Neural progenitor cell (in vitro differentiated cells): ENCODE data around the gene MAP4K1. TPM values are rescaled to one million over a fixed set of nuclear protein-coding genes. Genes with fewer than 3 reads are reported as not detected.

Experiments
- DNase-seq: peaks from one replicate; pipeline ENCODE4 v3.0.0-alpha.2; 2016; ENCODE audit warnings: low spot score
- H2AFZ ChIP-seq: fragments of 200-600 bp; sonication (generic); replicated peaks from 2 replicates; pipeline ENCODE4 v1.6.1; 2016; ENCODE audit warnings: antibody characterized with exemption
- H3F3A ChIP-seq: fragments of 200-600 bp; sonication (generic); 2 replicates; pipeline ENCODE4 v1.6.1; 2016; ENCODE audit warnings: antibody characterized with exemption, low read depth
- H3K27ac ChIP-seq: fragments of 200-600 bp; sonication (generic); 2 replicates; pipeline ENCODE4 v1.5.1; 2016; ENCODE audit warnings: mild to moderate bottlenecking
- H3K27me3 ChIP-seq: fragments of 200-600 bp; sonication (generic); 2 replicates; pipeline ENCODE4 v1.6.1; 2016; ENCODE audit warnings: mild to moderate bottlenecking, moderate library complexity
- H3K36me3 ChIP-seq: fragments of 200-600 bp; sonication (generic); 2 replicates; pipeline ENCODE4 v1.5.1; 2016
- H3K4me1 ChIP-seq: fragments of 200-600 bp; sonication (generic); 2 replicates; pipeline ENCODE4 v1.6.1; 2016; ENCODE audit warnings: mixed run types
- H3K4me2 ChIP-seq: fragments of 200-600 bp; sonication (generic); 2 replicates; pipeline ENCODE4 v1.6.1; 2016
- H3K4me3 ChIP-seq: fragments of 200-600 bp; sonication (generic); 2 replicates; pipeline ENCODE4 v1.5.1; 2016
- H3K79me2 ChIP-seq: fragments of 200-600 bp; sonication (generic); 2 replicates; pipeline ENCODE4 v1.6.1; 2016; ENCODE audit warnings: low read depth
- H3K9ac ChIP-seq: fragments of 200-600 bp; sonication (generic); 2 replicates; pipeline ENCODE4 v1.6.1; 2016
- H3K9me3 ChIP-seq: fragments of 200-600 bp; sonication (generic); 2 replicates; pipeline ENCODE4 v1.5.1; 2016; ENCODE audit warnings: low read depth
- H4K20me1 ChIP-seq: fragments of 200-600 bp; sonication (generic); 2 replicates; pipeline ENCODE4 v1.6.1; 2016; ENCODE audit warnings: low read depth
- H3K27ac Mint-ChIP-seq: 3 replicates; pipeline ENCODE4 v1.8.0; 2021; ENCODE audit warnings: mixed read lengths
- H3K27me3 Mint-ChIP-seq: 2 replicates; pipeline ENCODE4 v1.8.0; 2022; ENCODE audit warnings: low read depth, mild to moderate bottlenecking, inconsistent platforms, moderate library complexity, mixed read lengths; ENCODE audit not compliant: insufficient read depth
- H3K36me3 Mint-ChIP-seq: 3 replicates; pipeline ENCODE4 v1.8.0; 2021; ENCODE audit warnings: mixed read lengths
- H3K4me1 Mint-ChIP-seq: 3 replicates; pipeline ENCODE4 v1.8.0; 2021; ENCODE audit warnings: mixed read lengths
- H3K4me3 Mint-ChIP-seq: 3 replicates; pipeline ENCODE4 v1.8.0; 2021; ENCODE audit warnings: mild to moderate bottlenecking, moderate library complexity, mixed read lengths
- H3K9me3 Mint-ChIP-seq: 3 replicates; pipeline ENCODE4 v1.8.0; 2020; ENCODE audit warnings: mixed read lengths
- EZH2 ChIP-seq: fragments of 200-600 bp; sonication (generic); IDR thresholded peaks from 2 replicates; pipeline ENCODE4 v1.6.1; 2017; ENCODE audit warnings: antibody characterized with exemption, mild to moderate bottlenecking, moderate library complexity
- EZH2phosphoT487 ChIP-seq: fragments of 200-600 bp; sonication (generic); IDR thresholded peaks from 2 replicates; pipeline ENCODE4 v1.6.1; 2017; ENCODE audit warnings: antibody characterized with exemption
- total RNA-seq: library from RNA; depleted of rRNA; stranded (reverse); fragments of >200 nt; gene quantifications from 2 replicates; pipeline ENCODE4 v1.2.3, GENCODE V29; 2015; ENCODE audit warnings: low replicate concordance
- TF ChIP-seq, protein P1 (sequence below): fragments of 200-600 bp; sonication (generic); IDR thresholded peaks from 2 replicates; pipeline ENCODE4 v1.5.1; 2017; ENCODE audit warnings: antibody characterized with exemption, mild to moderate bottlenecking

The MAP4K1 gene
- total RNA-seq, 1 donor from 2014 or later = 3.6 TPM

DNA sequence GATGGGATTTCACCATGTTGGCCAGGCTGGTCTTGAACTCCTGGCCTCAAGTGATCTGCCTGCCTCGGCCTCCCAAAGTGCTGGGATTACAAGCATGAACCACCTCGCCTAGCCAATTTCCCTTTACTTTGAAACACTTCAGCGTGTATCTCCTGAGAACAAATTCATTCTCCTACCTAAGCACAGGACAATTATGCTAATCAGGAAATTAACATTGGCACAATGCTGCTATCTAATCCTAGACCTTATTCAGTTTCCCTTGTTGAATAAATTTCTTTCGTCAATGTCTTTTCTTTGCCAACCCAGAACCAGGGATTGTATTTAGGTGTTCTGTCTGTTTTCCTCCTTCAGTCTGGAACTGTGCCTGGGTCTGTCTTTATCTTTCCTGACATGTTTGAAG is 67.8 kb downstream of the MAP4K1 start:
- H3K9ac ChIP-seq = no peak overlapping the region
- no peak overlapping the region for H3K4me3 ChIP-seq
- H3K36me3 ChIP-seq = no peaks in the 10 kb centered on the region
- Mint-ChIP-seq H3K27ac (no peak overlapping the region), H3K36me3 (no peaks in the 10 kb centered on the region), H3K4me3 (no peak overlapping the region), H3K9me3 (no peaks in the 10 kb centered on the region), H3K4me1 (no peaks in the 10 kb centered on the region), H3K27me3 (peaks cover 4% of the 10 kb centered on the region)
- H4K20me1 ChIP-seq = no peaks in the 10 kb centered on the region
- H3K9me3 ChIP-seq = no peaks in the 10 kb centered on the region
- H3F3A ChIP-seq = peaks cover under 1% of the 10 kb centered on the region
- no peak overlapping the region for H2AFZ ChIP-seq
- no peak for DNase-seq
- H3K79me2 ChIP-seq = no peaks in the 10 kb centered on the region
- H3K27ac ChIP-seq = no peak overlapping the region
- TF ChIP-seq EZH2 = no peak
- TF ChIP-seq, protein P1, sequence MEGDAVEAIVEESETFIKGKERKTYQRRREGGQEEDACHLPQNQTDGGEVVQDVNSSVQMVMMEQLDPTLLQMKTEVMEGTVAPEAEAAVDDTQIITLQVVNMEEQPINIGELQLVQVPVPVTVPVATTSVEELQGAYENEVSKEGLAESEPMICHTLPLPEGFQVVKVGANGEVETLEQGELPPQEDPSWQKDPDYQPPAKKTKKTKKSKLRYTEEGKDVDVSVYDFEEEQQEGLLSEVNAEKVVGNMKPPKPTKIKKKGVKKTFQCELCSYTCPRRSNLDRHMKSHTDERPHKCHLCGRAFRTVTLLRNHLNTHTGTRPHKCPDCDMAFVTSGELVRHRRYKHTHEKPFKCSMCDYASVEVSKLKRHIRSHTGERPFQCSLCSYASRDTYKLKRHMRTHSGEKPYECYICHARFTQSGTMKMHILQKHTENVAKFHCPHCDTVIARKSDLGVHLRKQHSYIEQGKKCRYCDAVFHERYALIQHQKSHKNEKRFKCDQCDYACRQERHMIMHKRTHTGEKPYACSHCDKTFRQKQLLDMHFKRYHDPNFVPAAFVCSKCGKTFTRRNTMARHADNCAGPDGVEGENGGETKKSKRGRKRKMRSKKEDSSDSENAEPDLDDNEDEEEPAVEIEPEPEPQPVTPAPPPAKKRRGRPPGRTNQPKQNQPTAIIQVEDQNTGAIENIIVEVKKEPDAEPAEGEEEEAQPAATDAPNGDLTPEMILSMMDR = no peak
- TF ChIP-seq EZH2phosphoT487 = no peak
- no peak overlapping the region for H3K4me2 ChIP-seq
- no peaks in the 10 kb centered on the region for H3K27me3 ChIP-seq
- H3K4me1 ChIP-seq = no peaks in the 10 kb centered on the region

DNA sequence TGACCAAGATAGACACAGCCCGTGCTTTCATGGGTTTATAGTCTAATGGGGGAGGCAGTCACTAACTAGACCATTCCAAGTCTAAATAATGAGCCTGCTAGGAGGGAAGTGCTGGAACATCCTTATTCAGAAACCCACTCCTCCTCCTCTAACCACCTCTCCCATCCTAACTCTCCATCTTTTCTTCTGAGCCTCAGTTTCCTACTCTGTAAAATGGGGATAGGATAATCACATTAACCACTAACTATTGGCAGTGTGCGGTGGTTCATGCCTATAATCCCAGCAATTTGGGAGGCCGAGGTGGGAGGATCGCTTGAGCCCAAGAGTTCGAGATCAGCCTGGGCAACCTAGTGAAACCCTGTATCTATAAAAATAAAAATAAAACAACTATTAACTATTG is 68.7 kb downstream of the MAP4K1 start:
- Histone ChIP-seq H3K27me3 (no peaks in the 10 kb centered on the region), H3F3A (peaks cover 9% of the 10 kb centered on the region), H3K4me2 (no peak overlapping the region), H3K36me3 (no peaks in the 10 kb centered on the region), H3K9me3 (no peaks in the 10 kb centered on the region), H3K4me3 (no peak overlapping the region), H3K4me1 (no peaks in the 10 kb centered on the region), H4K20me1 (no peaks in the 10 kb centered on the region), H3K79me2 (no peaks in the 10 kb centered on the region), H3K9ac (no peak overlapping the region), H2AFZ (no peak overlapping the region), H3K27ac (no peak overlapping the region)
- Mint-ChIP-seq H3K27me3 (peaks cover 4% of the 10 kb centered on the region), H3K27ac (no peak overlapping the region), H3K9me3 (no peaks in the 10 kb centered on the region), H3K36me3 (no peaks in the 10 kb centered on the region), H3K4me1 (no peaks in the 10 kb centered on the region), H3K4me3 (no peak overlapping the region)
- DNase-seq = no peak
- TF ChIP-seq, protein P1 = no peak
- TF ChIP-seq EZH2phosphoT487 (no peak), EZH2 (no peak)

DNA sequence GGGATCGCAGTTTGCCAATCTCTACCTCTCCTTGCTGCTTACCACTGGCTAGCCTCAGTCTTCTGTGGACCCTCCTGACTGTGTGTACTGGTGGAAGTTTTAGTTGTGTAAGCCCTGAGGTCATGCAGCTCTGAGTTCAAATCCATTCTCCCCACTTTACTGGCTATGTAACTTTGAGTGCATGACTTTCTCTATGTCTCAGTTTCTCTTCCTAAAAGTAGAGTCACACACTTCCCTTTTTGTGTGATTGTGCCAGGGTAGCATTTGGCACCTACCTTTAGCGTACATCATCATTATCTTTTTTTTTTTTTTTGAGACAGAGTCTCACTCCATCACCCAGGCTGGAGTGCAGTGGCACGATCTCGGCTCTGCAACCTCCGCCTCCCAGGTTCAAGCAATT is 70.3 kb downstream of the MAP4K1 start:
- no peak overlapping the region for H3K9ac ChIP-seq
- TF ChIP-seq EZH2phosphoT487 = no peak
- TF ChIP-seq EZH2 = no peak
- TF ChIP-seq, protein P1 = no peak
- Mint-ChIP-seq H3K4me3 (no peak overlapping the region), H3K27ac (no peak overlapping the region), H3K27me3 (peaks cover 4% of the 10 kb centered on the region), H3K9me3 (no peaks in the 10 kb centered on the region), H3K36me3 (no peaks in the 10 kb centered on the region), H3K4me1 (no peaks in the 10 kb centered on the region)
- no peaks in the 10 kb centered on the region for H3K9me3 ChIP-seq
- H4K20me1 ChIP-seq = no peaks in the 10 kb centered on the region
- H3K27ac ChIP-seq = no peak overlapping the region
- no peaks in the 10 kb centered on the region for H3K4me1 ChIP-seq
- H3K4me2 ChIP-seq = no peak overlapping the region
- H3K79me2 ChIP-seq = no peaks in the 10 kb centered on the region
- peaks cover 9% of the 10 kb centered on the region for H3F3A ChIP-seq
- no peaks in the 10 kb centered on the region for H3K27me3 ChIP-seq
- no peak for DNase-seq
- H3K4me3 ChIP-seq = no peak overlapping the region
- no peaks in the 10 kb centered on the region for H3K36me3 ChIP-seq
- H2AFZ ChIP-seq = no peak overlapping the region

DNA sequence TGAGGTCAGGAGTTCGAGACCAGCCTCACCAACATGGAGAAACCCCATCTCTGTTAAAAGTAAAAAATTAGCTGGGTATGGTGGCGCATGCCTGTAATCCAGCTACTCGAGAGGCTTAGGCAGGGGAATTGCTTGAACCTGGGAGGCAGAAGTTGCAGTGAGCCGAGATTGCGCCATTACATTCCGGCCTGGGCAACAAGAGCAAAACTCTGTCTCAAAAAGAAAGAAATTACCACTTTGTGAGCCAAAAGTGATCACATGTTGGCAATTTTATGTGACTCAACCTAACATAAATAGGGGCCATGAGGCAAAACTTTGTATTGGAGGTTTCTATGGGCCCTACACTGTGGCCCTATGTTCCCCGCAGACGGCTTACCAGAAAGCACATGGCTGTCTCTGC is 72.2 kb downstream of the MAP4K1 start:
- no peaks in the 10 kb centered on the region for H3K4me1 Mint-ChIP-seq
- no peak for DNase-seq
- Histone ChIP-seq H3K4me3 (no peak overlapping the region), H4K20me1 (no peaks in the 10 kb centered on the region), H3K36me3 (no peaks in the 10 kb centered on the region), H3K4me2 (no peak overlapping the region), H3K27me3 (no peaks in the 10 kb centered on the region), H3K4me1 (no peaks in the 10 kb centered on the region), H2AFZ (no peak overlapping the region), H3K9me3 (no peaks in the 10 kb centered on the region), H3F3A (peaks cover 9% of the 10 kb centered on the region), H3K9ac (no peak overlapping the region), H3K27ac (no peak overlapping the region), H3K79me2 (no peaks in the 10 kb centered on the region)
- H3K27ac Mint-ChIP-seq = no peak overlapping the region
- H3K9me3 Mint-ChIP-seq = no peaks in the 10 kb centered on the region
- H3K4me3 Mint-ChIP-seq = no peak overlapping the region
- no peak for TF ChIP-seq EZH2phosphoT487
- TF ChIP-seq, protein P1 = no peak
- no peak for TF ChIP-seq EZH2
- H3K27me3 Mint-ChIP-seq = peaks cover 2% of the 10 kb centered on the region
- no peaks in the 10 kb centered on the region for H3K36me3 Mint-ChIP-seq
